D721Med (cell line): Measurements from ENCODE around the gene DIAPH1.

ENCODE experiments used
- DNase-seq: peaks from one replicate; pipeline ENCODE4 v3.0.0; 2011; ENCODE audit warnings: low spot score; ENCODE audit not compliant: insufficient read length
- FAIRE-seq: peaks from 2 replicates; lab custom pipeline; 2011; peaks lifted over from hg19 to GRCh38; lab: Jason Lieb, UNC
- CTCF ChIP-seq: IDR thresholded peaks from 2 replicates; pipeline ENCODE4 v1.5.1; 2012; ENCODE audit warnings: mild to moderate bottlenecking, control low read depth; ENCODE audit not compliant: insufficient read depth; ENCODE audit errors: missing control alignments

The DIAPH1 gene

DNA sequence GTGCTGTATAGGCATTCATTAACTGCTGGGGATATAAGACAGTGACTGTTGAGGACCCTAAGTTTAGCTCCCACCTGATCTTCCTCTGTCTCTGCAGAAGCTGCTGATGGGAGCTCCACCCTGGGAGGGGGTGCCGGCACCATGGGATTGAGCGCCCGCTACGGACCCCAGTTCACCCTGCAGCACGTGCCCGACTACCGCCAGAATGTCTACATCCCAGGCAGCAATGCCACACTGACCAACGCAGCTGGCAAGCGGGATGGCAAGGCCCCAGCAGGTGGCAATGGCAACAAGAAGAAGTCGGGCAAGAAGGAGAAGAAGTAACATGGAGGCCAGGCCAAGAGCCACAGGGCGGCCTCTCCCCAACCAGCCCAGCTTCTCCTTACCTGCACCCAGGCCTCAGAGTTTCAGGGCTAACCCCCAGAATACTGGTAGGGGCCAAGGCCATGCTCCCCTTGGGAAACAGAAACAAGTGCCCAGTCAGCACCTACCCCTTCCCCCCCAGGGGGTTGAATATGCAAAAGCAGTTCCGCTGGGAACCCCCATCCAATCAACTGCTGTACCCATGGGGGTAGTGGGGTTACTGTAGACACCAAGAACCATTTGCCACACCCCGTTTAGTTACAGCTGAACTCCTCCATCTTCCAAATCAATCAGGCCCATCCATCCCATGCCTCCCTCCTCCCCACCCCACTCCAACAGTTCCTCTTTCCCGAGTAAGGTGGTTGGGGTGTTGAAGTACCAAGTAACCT is 107.8 kb downstream of the DIAPH1 start:
- TF ChIP-seq CTCF, result no peak
- no peak for FAIRE-seq
- no peak for DNase-seq

GRCh38 chr5:141510160-141510559 is 108.6 kb downstream of the DIAPH1 start:
- TF ChIP-seq CTCF, result no peak
- FAIRE-seq (no peak), DNase-seq (no peak)

DNA sequence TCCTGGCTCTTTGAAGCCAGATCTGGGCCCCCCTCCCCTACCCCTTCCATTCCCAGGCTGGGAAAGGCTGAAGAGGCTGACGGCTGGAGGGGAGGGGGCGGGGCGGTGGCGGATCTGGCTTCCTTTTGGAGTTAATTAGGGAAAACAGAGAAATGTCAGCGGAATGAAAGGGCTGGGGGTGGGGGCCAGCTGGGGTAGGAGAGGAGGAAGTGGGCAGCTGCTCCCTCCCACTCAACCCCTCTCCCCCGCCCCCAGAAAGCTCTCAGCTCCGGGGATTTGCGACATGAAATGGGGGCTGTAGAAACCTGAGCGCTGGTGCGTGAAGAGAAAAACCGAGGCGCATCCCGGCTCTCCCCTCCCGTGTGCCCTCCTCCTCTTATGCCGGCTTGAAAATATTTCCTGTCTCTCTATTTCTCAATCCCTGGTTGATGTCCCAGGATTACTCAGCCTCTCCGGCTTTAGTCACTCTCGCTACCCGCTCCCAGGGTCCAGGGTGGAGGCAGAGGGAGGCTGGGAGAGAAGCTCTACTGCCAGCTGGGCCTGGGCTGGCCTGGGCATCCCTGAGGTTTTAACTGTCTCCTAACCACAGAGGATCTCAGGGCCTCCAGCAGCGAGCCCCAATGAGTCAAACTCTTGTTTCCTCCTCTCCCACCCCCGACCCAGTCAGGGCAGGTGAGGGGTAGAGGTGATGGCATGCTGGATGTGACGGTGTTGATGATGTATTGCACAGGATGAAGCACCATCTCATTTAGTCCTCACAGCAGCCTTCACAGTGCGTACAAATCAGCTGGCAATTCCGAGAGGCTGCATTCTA is 109.8 kb downstream of the DIAPH1 start:
- DNase-seq (no peak), FAIRE-seq (no peak)
- TF ChIP-seq CTCF, result no peak

- no peak for DNase-seq
- no peak for TF ChIP-seq CTCF
- no peak for FAIRE-seq
These were observed 110.4 kb downstream of the DIAPH1 start for GRCh38 chr5:141508440-141508797.

DNA sequence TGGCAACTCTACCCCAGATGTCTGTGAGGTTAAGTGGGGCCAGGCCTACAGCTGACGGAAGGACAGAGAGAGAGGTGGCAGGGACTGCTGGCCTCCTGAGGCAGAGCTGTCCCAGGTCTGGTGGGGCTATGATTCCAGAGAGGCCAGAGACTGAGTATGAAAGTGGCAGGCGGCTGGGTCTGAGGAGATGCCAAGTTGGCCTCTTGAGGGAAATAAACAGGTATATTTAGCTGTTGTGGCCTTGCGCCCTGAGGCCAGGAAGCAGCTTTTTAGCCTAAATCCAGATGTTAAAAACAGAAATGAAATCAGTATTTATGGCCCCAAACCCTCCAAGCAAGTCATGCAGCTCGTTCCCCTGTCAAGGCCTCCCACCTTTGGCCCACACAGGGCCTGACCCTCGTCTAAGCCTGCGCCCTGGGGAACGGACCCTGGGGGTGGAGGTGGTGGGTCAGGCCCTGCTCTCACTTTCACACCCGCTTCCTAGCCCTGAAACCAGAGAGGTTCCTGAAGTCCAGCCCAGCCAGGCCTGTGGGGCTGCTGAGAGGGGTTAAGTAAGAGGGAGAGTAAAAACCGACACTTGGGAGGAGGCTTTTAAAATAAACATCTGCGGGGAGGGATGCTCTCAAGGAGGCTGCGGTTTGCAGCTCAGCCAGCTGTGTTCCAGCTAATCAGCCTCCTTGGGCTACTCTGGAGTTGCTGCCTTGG is 111.3 kb downstream of the DIAPH1 start:
- DNase-seq (no peak), FAIRE-seq (no peak)
- no peak for TF ChIP-seq CTCF

DNA sequence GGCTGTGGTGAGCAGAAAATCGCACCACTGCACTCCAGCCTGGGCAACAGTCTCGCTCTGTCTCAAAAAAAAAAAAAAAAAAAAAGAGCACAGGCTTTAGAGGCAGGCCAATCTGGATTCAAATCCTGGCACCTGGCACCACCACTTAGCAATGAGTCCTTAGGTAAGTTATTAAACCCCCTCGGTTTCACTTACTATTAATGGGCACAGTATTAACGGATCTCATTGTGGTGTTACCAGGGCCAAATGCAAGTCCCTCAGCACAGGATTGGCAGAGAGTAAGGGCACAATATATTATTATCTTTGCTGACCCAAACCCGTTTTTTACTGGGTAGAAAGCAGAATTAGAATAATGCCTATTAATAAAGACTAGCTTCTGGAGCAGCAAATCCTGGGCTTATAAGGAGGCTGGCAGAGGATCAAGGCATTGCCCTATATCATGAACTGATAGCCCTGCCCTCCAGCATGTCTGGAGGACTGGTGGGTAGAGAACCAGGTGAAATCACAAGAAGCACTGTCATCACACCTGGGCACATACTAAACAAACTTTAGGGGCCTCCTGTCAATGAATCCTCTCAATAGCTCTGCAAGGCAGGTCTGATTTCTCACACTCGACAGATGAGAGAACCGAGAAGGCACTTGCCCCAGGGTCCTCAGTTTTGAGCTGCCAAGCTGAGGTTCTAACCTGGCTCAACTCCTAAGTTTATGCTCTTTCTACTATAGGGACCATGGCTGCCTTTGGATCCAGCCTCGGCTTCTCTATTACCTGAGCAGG is 112.2 kb downstream of the DIAPH1 start:
- TF ChIP-seq CTCF, result no peak
- FAIRE-seq, result no peak
- no peak for DNase-seq
